SK-N-SH (cell line): Measurements from ENCODE around the gene MAST1. TPM values are rescaled to one million over a fixed set of nuclear protein-coding genes. Genes with fewer than 3 reads are reported as not detected.

Experiments
- CTCF ChIA-PET: fragments of 300-600, 350-600 bp; formaldehyde crosslinking; extraction: SDS; loops from one replicate; lab custom pipeline; 2021; lab: Yijun Ruan, JAX
- POLR2A ChIA-PET: fragments of 350-600 bp; sonication (Branson Sonifier 250); formaldehyde crosslinking; extraction: SDS; loops from one replicate; lab custom pipeline; 2020; ENCODE audit warnings: antibody characterized with exemption, inconsistent platforms; lab: Yijun Ruan, JAX
- DNase-seq: peaks from one replicate; pipeline ENCODE4 v3.0.0; 2012
- H2AFZ ChIP-seq: fragments of 200-600 bp; sonication (generic); 2 replicates; pipeline ENCODE4 v1.8.1; 2016; ENCODE audit warnings: antibody characterized with exemption, mild to moderate bottlenecking, low read depth
- H3F3A ChIP-seq: fragments of 200-600 bp; sonication (generic); replicated peaks from 2 replicates; pipeline ENCODE3; 2016; ENCODE audit warnings: antibody characterized with exemption, mild to moderate bottlenecking; ENCODE audit not compliant: insufficient read depth
- H3K27ac ChIP-seq, 2 experiments: fragments of 200-500 bp in 1 of 2; fragments of 200-600 bp in 1 of 2; sonication (Bioruptor generic) in 1 of 2; sonication (generic), shearing (Covaris generic) in 1 of 2; 2 replicates each; pipeline versions ENCODE4 v1.5.1 to v1.6.1; 2014 to 2016; ENCODE audit warnings: low read depth in 2 of 2, inconsistent platforms in 1 of 2, low read length in 1 of 2, mild to moderate bottlenecking in 1 of 2, mixed read lengths in 1 of 2
- H3K27me3 ChIP-seq: fragments of 200-600 bp; sonication (generic), shearing (Covaris generic); 2 replicates; pipeline ENCODE4 v1.6.1; 2016; ENCODE audit warnings: mixed run types; ENCODE audit not compliant: insufficient read depth
- H3K36me3 ChIP-seq, 2 experiments: fragments of 200-500 bp in 1 of 2; fragments of 200-600 bp in 1 of 2; sonication (Bioruptor generic) in 1 of 2; sonication (generic) in 1 of 2; replicated peaks in 1 of 2; 2 replicates each; pipeline versions ENCODE3 to v1.5.1; 2014 to 2016; ENCODE audit warnings: low read length in 1 of 2, mild to moderate bottlenecking in 1 of 2; ENCODE audit not compliant: insufficient read depth in 2 of 2, control insufficient read depth in 1 of 2
- H3K4me1 ChIP-seq, 2 experiments: fragments of 200-500 bp in 1 of 2; fragments of 200-600 bp in 1 of 2; sonication (Bioruptor generic) in 1 of 2; sonication (generic), shearing (Covaris generic) in 1 of 2; 2 replicates each; pipeline versions ENCODE4 v1.5.1 to v1.6.1; 2014 to 2016; ENCODE audit warnings: low read depth in 1 of 2, low read length in 1 of 2, mixed run types in 1 of 2; ENCODE audit not compliant: insufficient read depth in 2 of 2, control insufficient read depth in 1 of 2
- H3K4me2 ChIP-seq: fragments of 200-600 bp; sonication (generic), shearing (Covaris generic); 2 replicates; pipeline ENCODE4 v1.6.1; 2017; ENCODE audit warnings: mixed run types
- H3K4me3 ChIP-seq, 2 experiments: fragments of 200-500 bp in 1 of 2; fragments of 200-600 bp in 1 of 2; sonication (Bioruptor generic) in 1 of 2; sonication (generic), shearing (Covaris generic) in 1 of 2; 2 replicates each; pipeline versions ENCODE4 v1.5.1 to v1.8.1; 2014 to 2016; ENCODE audit warnings: low read depth in 2 of 2, inconsistent platforms in 1 of 2, low read length in 1 of 2, mild to moderate bottlenecking in 1 of 2, mixed read lengths in 1 of 2, moderate library complexity in 1 of 2
- H3K79me2 ChIP-seq: fragments of 200-600 bp; sonication (generic); 2 replicates; pipeline ENCODE4 v1.8.1; 2017; ENCODE audit warnings: mild to moderate bottlenecking; ENCODE audit not compliant: insufficient read depth
- H3K9ac ChIP-seq: fragments of 200-600 bp; sonication (generic); 2 replicates; pipeline ENCODE4 v1.6.1; 2017; ENCODE audit warnings: mixed run types
- H3K9me2 ChIP-seq: fragments of 200-600 bp; sonication (generic); 2 replicates; pipeline ENCODE4 v1.6.1; 2017; ENCODE audit warnings: mixed run types
- H3K9me3 ChIP-seq: fragments of 200-600 bp; sonication (generic); 2 replicates; pipeline ENCODE4 v1.6.1; 2017; ENCODE audit warnings: mixed run types, mild to moderate bottlenecking, moderate library complexity
- H4K20me1 ChIP-seq: fragments of 200-600 bp; sonication (generic); 2 replicates; pipeline ENCODE4 v1.6.1; 2017; ENCODE audit warnings: mild to moderate bottlenecking, mixed run types; ENCODE audit not compliant: insufficient read depth
- CHD2 ChIP-seq: fragments of 150-350 bp; IDR thresholded peaks from 2 replicates; pipeline ENCODE4 v1.6.1; 2018; ENCODE audit warnings: low read length; ENCODE audit not compliant: partially characterized antibody
- CTCF ChIP-seq: fragments of 200-600 bp; sonication (generic); IDR thresholded peaks from 2 replicates; pipeline ENCODE4 v1.6.1; 2017; ENCODE audit warnings: antibody characterized with exemption, mild to moderate bottlenecking, moderate library complexity
- ELF1 ChIP-seq: IDR thresholded peaks from 2 replicates; pipeline ENCODE4 v1.4.0; 2012
- EP300 ChIP-seq, 2 experiments: IDR thresholded peaks; 2 replicates each; pipeline versions ENCODE4 v1.4.0 to v1.6.1; 2012; ENCODE audit warnings: borderline replicate concordance in 1 of 2, low read depth in 1 of 2, low read length in 1 of 2
- EZH2phosphoT487 ChIP-seq: fragments of 200-600 bp; sonication (generic); IDR thresholded peaks from 2 replicates; pipeline ENCODE4 v1.6.1; 2017; ENCODE audit warnings: low read depth, mixed run types, mild to moderate bottlenecking, antibody characterized with exemption, moderate library complexity, borderline replicate concordance
- FOXJ3 ChIP-seq: sonication (generic); formaldehyde crosslinking; IDR thresholded peaks from 2 replicates; pipeline ENCODE4 v1.5.1; 2020; ENCODE audit warnings: mild to moderate bottlenecking, missing genetic modification reagents
- FOXM1 ChIP-seq: IDR thresholded peaks from 2 replicates; pipeline ENCODE4 v1.4.0; 2012; ENCODE audit warnings: low read depth, mild to moderate bottlenecking
- GABPA ChIP-seq: IDR thresholded peaks from 2 replicates; pipeline ENCODE4 v1.4.0; 2012; ENCODE audit warnings: low read depth, mild to moderate bottlenecking
- GATA2 ChIP-seq: sonication (generic); formaldehyde crosslinking; IDR thresholded peaks from 2 replicates; pipeline ENCODE4 v1.5.0; 2020; ENCODE audit warnings: mild to moderate bottlenecking, missing genetic modification reagents
- IRF3 ChIP-seq: fragments of 150-350 bp; IDR thresholded peaks from 2 replicates; pipeline ENCODE4 v1.6.1; 2016; ENCODE audit warnings: mild to moderate bottlenecking, low read depth, low read length
- MAX ChIP-seq: IDR thresholded peaks from 2 replicates; pipeline ENCODE4 v1.4.0; 2012; ENCODE audit warnings: low read depth
- MEF2A ChIP-seq: IDR thresholded peaks from 2 replicates; pipeline ENCODE4 v1.4.0; 2012; ENCODE audit warnings: low read depth, borderline replicate concordance
- MXI1 ChIP-seq: IDR thresholded peaks from 2 replicates; pipeline ENCODE4 v1.6.1; 2012; ENCODE audit warnings: mild to moderate bottlenecking, low read depth, low read length, improper control_type of control experiment
- NFIC ChIP-seq: IDR thresholded peaks from 2 replicates; pipeline ENCODE4 v1.4.0; 2012; ENCODE audit warnings: borderline replicate concordance
- PBX3 ChIP-seq: IDR thresholded peaks from 2 replicates; pipeline ENCODE4; 2012
- POLR2AphosphoS5 ChIP-seq: IDR thresholded peaks from 2 replicates; pipeline ENCODE4 v1.6.1; 2012; ENCODE audit warnings: low read depth, low read length
- REST ChIP-seq: IDR thresholded peaks from 2 replicates; pipeline ENCODE4 v1.6.1; 2012; ENCODE audit warnings: mild to moderate bottlenecking, low read depth, low read length, moderate library complexity
- RFX5 ChIP-seq: IDR thresholded peaks from 2 replicates; pipeline ENCODE4 v1.6.1; 2012; ENCODE audit warnings: mild to moderate bottlenecking, improper control_type of control experiment, low read length
- RXRA ChIP-seq: IDR thresholded peaks from 2 replicates; pipeline ENCODE4 v1.4.0; 2012; ENCODE audit warnings: low read depth, mild to moderate bottlenecking, borderline replicate concordance
- SIN3A ChIP-seq: IDR thresholded peaks from 2 replicates; pipeline ENCODE4 v1.6.1; 2012; ENCODE audit warnings: low read depth, mild to moderate bottlenecking, low read length, moderate library complexity, borderline replicate concordance
- TEAD4 ChIP-seq: IDR thresholded peaks from 2 replicates; pipeline ENCODE4 v1.4.0; 2012; ENCODE audit warnings: mild to moderate bottlenecking, borderline replicate concordance; ENCODE audit not compliant: insufficient read depth
- USF1 ChIP-seq: IDR thresholded peaks from 2 replicates; pipeline ENCODE4 v1.4.0; 2012; ENCODE audit warnings: low read depth, borderline replicate concordance
- USF2 ChIP-seq: fragments of 150-350 bp; IDR thresholded peaks from 2 replicates; pipeline ENCODE4 v1.6.1; 2017; ENCODE audit warnings: antibody characterized with exemption, low read length, low read depth, borderline replicate concordance
- YY1 ChIP-seq: IDR thresholded peaks from 2 replicates; pipeline ENCODE4 v1.4.0; 2012; ENCODE audit warnings: low read depth, mild to moderate bottlenecking
- WGBS: methylation state at CpG from one replicate; pipeline ENCODE4 v1.1.6; 2017; ENCODE audit warnings: low lambda C conversion rate; 5-methylcytosine and 5-hydroxymethylcytosine counted together
- polyA plus RNA-seq, 3 experiments: library from polyadenylated mRNA; depleted of rRNA; stranded (reverse); fragments of >200 nt; gene quantifications; 2 replicates each; pipeline ENCODE4 v1.2.3, GENCODE V29; 2012

Gene MAST1
- polyA plus RNA-seq, 1 of the 3 experiments (the other 2 are of a cell fraction), result 9.7 TPM

GRCh38 chr19:12828494-12828893, 9.8 kb upstream of the MAST1 start:
- H3K4me2 ChIP-seq, result peak overlapping the region; percentile 43
- TF ChIP-seq MAX, result no peak
- TF ChIP-seq NFIC, result 0 out of 2 replicates have a peak, but pooled peaks have one; percentile 11
- no peak for TF ChIP-seq GABPA
- TF ChIP-seq YY1, result no peak
- peak; percentile 84 for TF ChIP-seq CHD2
- TF ChIP-seq IRF3, result no peak
- TF ChIP-seq FOXJ3 (CRISPR knock-in tag), result peak; percentile 70; the same call in 1 of the 2 replicates
- TF ChIP-seq PBX3, result no peak
- TF ChIP-seq REST, result no peak
- no peak for TF ChIP-seq RXRA
- no peak for TF ChIP-seq POLR2AphosphoS5
- peak; percentile 87 for TF ChIP-seq GATA2
- TF ChIP-seq FOXM1, result no peak
- TF ChIP-seq CTCF, result no peak
- TF ChIP-seq EZH2phosphoT487, result no peak
- TF ChIP-seq TEAD4, result no peak
- TF ChIP-seq USF2, result no peak
- peak in 1 of 2 experiments; percentile 80; a peak in 2 of 4 replicates for TF ChIP-seq EP300 (IDR thresholded peaks at IDR 0.05; ENCODE audit: borderline replicate concordance in 1 of 2, low read depth in 1 of 2, low read length in 1 of 2)
- no peak for TF ChIP-seq MEF2A
- TF ChIP-seq SIN3A, result no peak
- TF ChIP-seq RFX5, result no peak
- TF ChIP-seq MXI1, result peak; percentile 74; the same call in 1 of the 2 replicates
- no peak for TF ChIP-seq ELF1
- no peak for TF ChIP-seq USF1

More at GRCh38 chr19:12828494-12828893, 9.8 kb upstream of the MAST1 start:
- CTCF ChIA-PET, result interaction anchor here (0.7 to 5.4 kb wide), 8 partner anchors 10 to 137 kb away, joined by 3 to 48 read pairs (median 8); partner anchors contain the start of gene MAST1
- H3F3A ChIP-seq, result peaks cover 6% of the 10 kb centered on the region
- H3K9me2 ChIP-seq, result no peaks in the 10 kb centered on the region
- H3K27ac ChIP-seq, result peak overlapping the region in 1 of 2 experiments; percentile 72; a peak in 2 of 4 replicates
- H4K20me1 ChIP-seq, result no peaks in the 10 kb centered on the region
- WGBS, result 11% methylated on average over 21 of the region's 23 CpGs
- no peaks in the 10 kb centered on the region for H3K9me3 ChIP-seq
- H3K9ac ChIP-seq, result no peak overlapping the region
- no peak overlapping the region for H2AFZ ChIP-seq
- POLR2A ChIA-PET, result interaction anchor here (0.6 to 1.4 kb wide), 8 partner anchors 9 to 106 kb away, joined by 3 to 5 read pairs (median 4); partner anchors contain the start of genes JUNB and RNASEH2A
- H3K36me3 ChIP-seq, result no peaks in the 10 kb centered on the region
- H3K4me1 ChIP-seq, result peaks cover 5 to 21% of the 10 kb centered on the region in 2 experiments; a peak in 2 of 4 replicates
- DNase-seq, result peak; percentile 92
- H3K4me3 ChIP-seq, result 0 out of 4 replicates have a peak overlapping the region, but pooled peaks of 1 of the 2 experiments have one; percentile 9
- no peaks in the 10 kb centered on the region for H3K27me3 ChIP-seq
- H3K79me2 ChIP-seq, result no peaks in the 10 kb centered on the region
